Cardiac fibroblast (primary cell): ENCODE measurements around the gene SDK1.
A peak's percentile ranks its signal among the peaks of the same experiment; 100 is the strongest.

ENCODE experiments used
- DNase-seq, 2 donors: peaks; one replicate each; pipeline versions ENCODE4 v3.0.0 to v3.0.0-alpha.2; 2010; ENCODE audit warnings: low read depth in 2 of 2
- H3K4me3 ChIP-seq, 2 donors: replicated peaks in 1 of 2; 1 replicate in 1 of 2; 2 replicates in 1 of 2; pipeline ENCODE4 v1.5.1; 2011; ENCODE audit warnings: low read depth in 2 of 2, low read length in 2 of 2, mild to moderate bottlenecking in 2 of 2, moderate library complexity in 1 of 2
- TF ChIP-seq, protein P1 (sequence below): IDR thresholded peaks from one replicate; pipeline ENCODE4 v1.5.1; 2011; ENCODE audit warnings: low read depth, mild to moderate bottlenecking, low read length, inconsistent platforms

Gene SDK1

DNA sequence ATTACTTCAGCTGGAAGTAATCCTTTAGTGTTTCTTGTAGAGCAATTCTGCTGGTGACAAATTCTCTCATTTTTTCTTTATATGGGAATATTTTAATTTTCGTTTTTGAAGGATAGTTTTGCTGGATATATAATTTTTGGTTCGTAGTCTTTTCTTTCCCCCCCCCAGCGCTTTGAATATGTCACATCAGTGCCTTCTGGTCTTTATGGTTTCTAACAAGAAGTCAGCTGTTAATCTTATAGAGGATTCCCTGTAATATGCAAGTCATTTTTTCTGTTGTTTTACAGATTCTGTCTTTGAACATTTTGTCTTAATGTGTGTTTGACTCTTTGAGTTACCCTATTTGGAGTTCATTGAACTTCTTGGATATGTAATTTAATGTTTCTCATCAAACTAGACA is 96.3 kb downstream of the SDK1 start:
- TF ChIP-seq, protein P1, sequence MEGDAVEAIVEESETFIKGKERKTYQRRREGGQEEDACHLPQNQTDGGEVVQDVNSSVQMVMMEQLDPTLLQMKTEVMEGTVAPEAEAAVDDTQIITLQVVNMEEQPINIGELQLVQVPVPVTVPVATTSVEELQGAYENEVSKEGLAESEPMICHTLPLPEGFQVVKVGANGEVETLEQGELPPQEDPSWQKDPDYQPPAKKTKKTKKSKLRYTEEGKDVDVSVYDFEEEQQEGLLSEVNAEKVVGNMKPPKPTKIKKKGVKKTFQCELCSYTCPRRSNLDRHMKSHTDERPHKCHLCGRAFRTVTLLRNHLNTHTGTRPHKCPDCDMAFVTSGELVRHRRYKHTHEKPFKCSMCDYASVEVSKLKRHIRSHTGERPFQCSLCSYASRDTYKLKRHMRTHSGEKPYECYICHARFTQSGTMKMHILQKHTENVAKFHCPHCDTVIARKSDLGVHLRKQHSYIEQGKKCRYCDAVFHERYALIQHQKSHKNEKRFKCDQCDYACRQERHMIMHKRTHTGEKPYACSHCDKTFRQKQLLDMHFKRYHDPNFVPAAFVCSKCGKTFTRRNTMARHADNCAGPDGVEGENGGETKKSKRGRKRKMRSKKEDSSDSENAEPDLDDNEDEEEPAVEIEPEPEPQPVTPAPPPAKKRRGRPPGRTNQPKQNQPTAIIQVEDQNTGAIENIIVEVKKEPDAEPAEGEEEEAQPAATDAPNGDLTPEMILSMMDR: no peak
- no peak for DNase-seq
- H3K4me3 ChIP-seq: no peak overlapping the region

DNA sequence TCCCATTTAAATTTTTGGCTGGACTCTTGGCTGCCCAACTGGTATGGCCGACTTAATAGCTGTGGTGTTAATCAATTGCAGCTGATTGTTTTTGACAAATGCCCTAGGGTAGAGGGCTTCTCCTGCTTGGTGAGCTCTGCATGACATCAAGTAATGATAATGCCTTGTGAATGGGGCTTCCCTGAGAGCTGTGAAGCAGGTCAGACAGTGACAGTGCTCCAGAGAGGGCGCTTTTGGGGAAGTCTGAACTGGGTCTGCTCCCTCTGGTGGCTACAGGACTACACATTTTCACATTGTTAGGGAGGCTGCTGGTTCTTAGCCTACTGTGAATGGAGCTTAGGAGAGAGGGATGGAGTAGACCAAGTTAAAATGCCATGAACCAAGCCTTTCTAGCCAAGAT is 98.8 kb downstream of the SDK1 start:
- peak in 1 of 2 donors; percentile 50 for DNase-seq
- no peak overlapping the region for H3K4me3 ChIP-seq
- TF ChIP-seq, protein P1: peak; percentile 39

DNA sequence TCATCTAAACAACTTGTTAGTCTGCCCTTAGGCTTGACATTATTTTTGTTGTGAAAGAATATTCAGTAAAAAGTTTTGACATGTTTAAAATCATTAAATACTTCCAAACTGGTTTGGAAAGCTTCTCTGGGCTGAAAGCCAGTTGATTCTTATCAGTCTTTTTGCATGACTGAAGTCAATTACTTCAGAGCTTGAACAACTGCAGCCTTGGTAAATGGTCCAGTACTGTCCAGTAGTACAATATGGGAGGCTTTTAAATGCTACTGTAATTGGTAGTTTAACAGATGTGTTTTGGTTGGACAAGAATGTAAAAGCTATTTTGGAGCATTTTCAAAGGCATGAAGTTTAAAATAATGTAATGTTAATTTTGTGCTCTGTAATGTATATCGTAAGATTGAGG is 103.4 kb downstream of the SDK1 start:
- DNase-seq: peak; percentile 8 to 25
- no peak overlapping the region for H3K4me3 ChIP-seq
- TF ChIP-seq, protein P1: no peak

DNA sequence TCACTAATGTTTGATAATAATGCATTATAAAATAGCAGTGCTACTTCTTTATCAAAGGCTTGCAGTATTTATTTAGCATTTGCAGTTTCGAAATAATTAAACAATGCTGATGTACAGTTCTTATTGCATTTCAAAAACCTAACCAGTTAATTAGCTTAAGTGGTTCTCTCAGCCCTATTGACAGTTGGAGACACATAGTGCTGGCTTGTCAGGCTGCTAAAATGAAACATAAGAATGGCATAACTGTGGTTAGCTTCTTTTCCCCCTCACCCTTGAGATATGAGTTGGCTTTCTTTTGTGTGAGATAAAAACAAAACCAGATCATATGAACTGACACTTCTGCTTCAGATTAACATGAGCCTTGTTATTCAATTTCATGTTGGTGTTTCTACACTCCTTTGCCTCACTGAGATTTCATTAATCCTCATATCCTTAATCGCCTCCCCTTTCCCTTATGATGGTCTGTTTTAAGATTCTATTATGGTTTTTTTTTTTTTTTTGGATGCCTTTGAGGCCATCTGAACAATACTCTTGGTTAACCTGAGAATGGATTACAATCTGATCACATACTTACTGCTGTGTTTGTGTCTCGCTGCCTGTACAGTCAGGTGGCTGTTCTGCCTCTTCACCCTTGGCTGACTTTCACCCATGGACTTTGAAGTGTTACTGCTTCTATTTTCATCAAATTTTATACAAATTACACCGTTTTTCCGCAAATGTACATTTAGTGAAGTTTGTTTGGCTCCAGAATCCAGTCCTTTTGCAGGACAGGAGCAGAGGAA is 108.0 kb downstream of the SDK1 start:
- TF ChIP-seq, protein P1: no peak
- DNase-seq: no peak
- H3K4me3 ChIP-seq: no peak overlapping the region

DNA sequence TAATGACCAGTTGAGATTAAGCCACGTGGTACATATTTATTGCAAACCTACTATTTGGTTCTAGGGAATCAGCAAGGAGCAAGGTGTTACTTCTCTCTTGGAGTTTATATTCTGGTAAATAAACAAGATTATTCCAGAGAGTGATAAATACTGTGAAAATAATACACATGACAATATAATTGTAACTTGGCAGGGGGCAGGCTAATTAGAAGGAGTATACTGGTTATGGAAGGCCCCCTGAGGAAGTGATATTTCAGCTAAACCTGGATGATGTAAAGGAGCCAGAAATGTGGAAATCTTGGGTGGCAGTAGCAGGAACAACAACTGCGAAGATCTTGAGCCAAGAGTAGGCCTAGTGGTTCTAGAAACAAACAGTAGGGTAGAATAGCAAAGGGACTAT is 111.8 kb downstream of the SDK1 start:
- no peak for DNase-seq
- TF ChIP-seq, protein P1: no peak
- H3K4me3 ChIP-seq: no peak overlapping the region

DNA sequence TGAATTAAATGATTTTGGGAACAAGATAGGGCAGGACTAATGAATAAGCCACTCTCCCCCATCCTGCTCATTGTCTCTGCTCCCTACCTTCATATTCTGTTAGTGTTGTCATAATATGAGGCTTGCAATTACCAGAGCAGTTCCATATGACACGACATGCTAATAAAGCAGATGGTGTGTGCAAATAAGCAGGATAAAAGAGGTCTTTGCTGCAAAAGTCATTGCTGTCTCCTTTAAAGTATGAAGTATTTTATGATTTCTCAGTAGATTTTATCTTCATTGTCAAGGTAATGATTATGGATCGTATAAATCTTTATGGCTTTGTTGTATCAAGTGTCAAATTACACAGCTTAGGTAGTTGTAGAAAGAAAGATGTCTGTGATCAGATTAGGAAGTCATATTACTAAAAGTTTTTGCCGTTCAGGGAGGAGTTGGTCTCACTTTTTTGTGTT is 114.8 kb downstream of the SDK1 start:
- TF ChIP-seq, protein P1: no peak
- H3K4me3 ChIP-seq: no peak overlapping the region
- DNase-seq: no peak
